ENCODE data around the gene CEP135.

CEP135 gene

DNA sequence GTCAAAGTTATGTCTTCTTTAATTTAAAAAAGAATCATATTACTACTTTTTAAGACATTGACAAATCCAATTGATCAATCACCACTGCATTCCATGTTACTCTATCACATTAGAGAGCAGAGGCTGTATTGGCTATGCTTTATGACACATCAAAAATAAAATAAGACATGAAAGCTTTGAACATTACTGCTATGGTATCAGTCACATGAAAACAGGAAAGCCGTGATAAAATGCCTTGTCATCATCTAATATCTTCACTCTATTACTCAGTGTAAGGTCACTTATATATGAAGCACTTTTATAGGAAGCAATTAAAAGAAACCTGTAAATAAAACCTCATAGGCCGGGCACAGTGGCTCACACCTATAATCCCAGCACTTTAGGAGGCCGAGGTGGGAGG lies 27.7 kb upstream of the CEP135 start:
- H3K27me3 ChIP-seq (ENCODE audit: insufficient read depth, low read length, poor library complexity): no peaks in the 10 kb centered on the region
- no peak overlapping the region for H3K9ac ChIP-seq (ENCODE audit: low read depth, low read length)
- H4K20me1 ChIP-seq (ENCODE audit: insufficient read depth, low read length): no peaks in the 10 kb centered on the region
- no peak overlapping the region for H3K27ac ChIP-seq (ENCODE audit: low read length)
- DNase-seq (no peak), ATAC-seq (ENCODE audit: insufficient read depth, low read depth) (no peak)
- no peak overlapping the region for H2AFZ ChIP-seq (ENCODE audit: low read depth, low read length)
- H3K4me2 ChIP-seq (ENCODE audit: insufficient read depth, low read length): no peak overlapping the region
- no peaks in the 10 kb centered on the region for H3K36me3 ChIP-seq (ENCODE audit: insufficient read depth, low read length)
- no peaks in the 10 kb centered on the region for H3K9me3 ChIP-seq (ENCODE audit: insufficient read depth, low read length, severe bottlenecking)
- TF ChIP-seq, protein P1, sequence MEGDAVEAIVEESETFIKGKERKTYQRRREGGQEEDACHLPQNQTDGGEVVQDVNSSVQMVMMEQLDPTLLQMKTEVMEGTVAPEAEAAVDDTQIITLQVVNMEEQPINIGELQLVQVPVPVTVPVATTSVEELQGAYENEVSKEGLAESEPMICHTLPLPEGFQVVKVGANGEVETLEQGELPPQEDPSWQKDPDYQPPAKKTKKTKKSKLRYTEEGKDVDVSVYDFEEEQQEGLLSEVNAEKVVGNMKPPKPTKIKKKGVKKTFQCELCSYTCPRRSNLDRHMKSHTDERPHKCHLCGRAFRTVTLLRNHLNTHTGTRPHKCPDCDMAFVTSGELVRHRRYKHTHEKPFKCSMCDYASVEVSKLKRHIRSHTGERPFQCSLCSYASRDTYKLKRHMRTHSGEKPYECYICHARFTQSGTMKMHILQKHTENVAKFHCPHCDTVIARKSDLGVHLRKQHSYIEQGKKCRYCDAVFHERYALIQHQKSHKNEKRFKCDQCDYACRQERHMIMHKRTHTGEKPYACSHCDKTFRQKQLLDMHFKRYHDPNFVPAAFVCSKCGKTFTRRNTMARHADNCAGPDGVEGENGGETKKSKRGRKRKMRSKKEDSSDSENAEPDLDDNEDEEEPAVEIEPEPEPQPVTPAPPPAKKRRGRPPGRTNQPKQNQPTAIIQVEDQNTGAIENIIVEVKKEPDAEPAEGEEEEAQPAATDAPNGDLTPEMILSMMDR (IDR thresholded peaks at IDR 0.05; ENCODE audit: borderline replicate concordance, extremely low read depth, low read length, poor library complexity, severe bottlenecking): no peak
- no peaks in the 10 kb centered on the region for H3K79me2 ChIP-seq (ENCODE audit: insufficient read depth, low read length)
- H3K4me3 ChIP-seq (ENCODE audit: low read depth in 1 of 2, low read length in 2 of 2): no peak overlapping the region
- no peaks in the 10 kb centered on the region for H3K4me1 ChIP-seq (ENCODE audit: insufficient read depth, low read length)

DNA sequence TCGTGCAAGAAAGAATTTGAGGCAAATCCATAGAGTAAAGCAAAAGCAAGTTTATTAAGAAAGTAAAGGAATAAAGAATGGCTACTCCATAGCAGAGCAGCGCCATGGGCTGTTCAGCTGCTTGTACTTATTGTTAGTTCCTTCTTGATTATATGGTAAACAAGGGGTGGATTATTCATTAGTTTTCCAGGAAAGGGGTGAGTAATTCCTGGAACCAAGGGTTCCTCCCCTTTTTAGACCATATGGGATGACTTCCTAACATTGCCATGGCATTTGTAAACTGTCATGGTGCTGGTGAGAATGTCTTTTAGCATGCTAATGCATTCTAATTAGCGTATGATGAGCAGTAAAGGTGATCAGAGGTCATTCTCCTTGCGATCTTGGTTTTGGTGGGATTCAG lies 23.5 kb upstream of the CEP135 start:
- H3K9me3 ChIP-seq (ENCODE audit: insufficient read depth, low read length, severe bottlenecking): no peaks in the 10 kb centered on the region
- H3K79me2 ChIP-seq (ENCODE audit: insufficient read depth, low read length): no peaks in the 10 kb centered on the region
- H4K20me1 ChIP-seq (ENCODE audit: insufficient read depth, low read length): no peaks in the 10 kb centered on the region
- no peaks in the 10 kb centered on the region for H3K4me1 ChIP-seq (ENCODE audit: insufficient read depth, low read length)
- ATAC-seq (ENCODE audit: insufficient read depth, low read depth): no peak
- H3K27me3 ChIP-seq (ENCODE audit: insufficient read depth, low read length, poor library complexity): no peaks in the 10 kb centered on the region
- no peak overlapping the region for H3K4me2 ChIP-seq (ENCODE audit: insufficient read depth, low read length)
- TF ChIP-seq EZH2 (IDR thresholded peaks at IDR 0.05; ENCODE audit: borderline replicate concordance, low read depth, low read length, severe bottlenecking): no peak
- TF ChIP-seq, protein P1 (IDR thresholded peaks at IDR 0.05; ENCODE audit: borderline replicate concordance, extremely low read depth, low read length, poor library complexity, severe bottlenecking): no peak
- H3K36me3 ChIP-seq (ENCODE audit: insufficient read depth, low read length): no peaks in the 10 kb centered on the region
- H3K9ac ChIP-seq (ENCODE audit: low read depth, low read length): no peak overlapping the region
- DNase-seq: no peak
- no peak overlapping the region for H3K4me3 ChIP-seq (ENCODE audit: low read depth in 1 of 2, low read length in 2 of 2)
- no peak overlapping the region for H2AFZ ChIP-seq (ENCODE audit: low read depth, low read length)
- H3K27ac ChIP-seq (ENCODE audit: low read length): no peak overlapping the region

DNA sequence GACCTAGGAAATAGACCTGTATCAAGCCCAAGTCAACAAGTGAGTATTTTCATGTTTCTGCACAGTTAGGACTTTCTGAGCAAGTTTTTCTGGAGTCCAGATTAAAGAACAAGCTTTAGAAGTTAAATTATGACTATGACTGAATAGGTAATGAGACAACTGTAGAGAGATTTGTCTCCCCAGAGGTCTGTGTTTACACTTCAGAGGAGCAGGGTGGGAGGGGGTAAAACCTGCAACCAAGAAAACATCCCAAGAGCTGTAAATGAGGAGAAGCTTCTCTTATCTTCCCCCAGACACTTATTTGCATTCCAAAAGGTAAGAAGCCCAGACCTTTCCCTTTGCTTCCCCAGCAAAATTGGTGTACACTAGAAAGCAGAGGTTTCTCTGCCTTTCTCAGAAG lies 22.1 kb upstream of the CEP135 start:
- no peak overlapping the region for H3K4me3 ChIP-seq (ENCODE audit: low read depth in 1 of 2, low read length in 2 of 2)
- no peak overlapping the region for H3K27ac ChIP-seq (ENCODE audit: low read length)
- H3K36me3 ChIP-seq (ENCODE audit: insufficient read depth, low read length): no peaks in the 10 kb centered on the region
- no peaks in the 10 kb centered on the region for H3K79me2 ChIP-seq (ENCODE audit: insufficient read depth, low read length)
- no peaks in the 10 kb centered on the region for H3K9me3 ChIP-seq (ENCODE audit: insufficient read depth, low read length, severe bottlenecking)
- no peak for DNase-seq
- TF ChIP-seq, protein P1 (IDR thresholded peaks at IDR 0.05; ENCODE audit: borderline replicate concordance, extremely low read depth, low read length, poor library complexity, severe bottlenecking): no peak
- TF ChIP-seq EZH2 (IDR thresholded peaks at IDR 0.05; ENCODE audit: borderline replicate concordance, low read depth, low read length, severe bottlenecking): no peak
- no peaks in the 10 kb centered on the region for H4K20me1 ChIP-seq (ENCODE audit: insufficient read depth, low read length)
- H3K27me3 ChIP-seq (ENCODE audit: insufficient read depth, low read length, poor library complexity): no peaks in the 10 kb centered on the region
- H3K9ac ChIP-seq (ENCODE audit: low read depth, low read length): no peak overlapping the region
- no peak overlapping the region for H2AFZ ChIP-seq (ENCODE audit: low read depth, low read length)
- no peak for ATAC-seq (ENCODE audit: insufficient read depth, low read depth)
- no peak overlapping the region for H3K4me2 ChIP-seq (ENCODE audit: insufficient read depth, low read length)
- H3K4me1 ChIP-seq (ENCODE audit: insufficient read depth, low read length): no peaks in the 10 kb centered on the region

DNA sequence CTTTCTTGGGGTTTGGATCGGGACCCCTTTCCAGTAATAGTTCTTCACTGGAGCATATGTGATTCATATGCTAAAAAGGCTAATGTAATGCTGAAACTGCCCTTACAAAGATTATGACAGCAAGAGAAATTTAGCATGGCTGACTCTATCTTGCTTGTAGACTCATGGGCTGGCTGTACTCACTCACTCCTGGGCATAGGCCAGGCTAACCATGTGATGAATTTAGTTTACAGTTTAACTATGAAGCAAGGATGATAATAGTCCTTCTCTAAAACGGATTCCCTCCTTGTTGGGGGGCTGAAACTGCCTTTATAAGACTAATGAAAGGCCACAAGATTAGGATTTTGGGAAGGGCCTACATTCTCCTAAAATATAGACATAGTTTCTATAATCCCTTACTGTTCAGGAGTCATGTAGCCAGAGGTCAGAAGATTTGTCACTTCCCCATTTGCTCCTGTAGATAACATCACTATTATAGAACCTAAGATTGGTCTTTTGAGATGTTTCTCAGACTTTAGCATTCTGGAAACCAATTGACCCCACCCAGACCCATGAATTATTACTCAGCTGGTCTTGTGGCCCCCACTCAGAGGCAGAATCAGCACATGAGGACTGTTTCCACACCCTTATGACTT lies 20.8 kb upstream of the CEP135 start:
- no peak overlapping the region for H3K9ac ChIP-seq (ENCODE audit: low read depth, low read length)
- TF ChIP-seq EZH2 (IDR thresholded peaks at IDR 0.05; ENCODE audit: borderline replicate concordance, low read depth, low read length, severe bottlenecking): no peak
- TF ChIP-seq, protein P1 (IDR thresholded peaks at IDR 0.05; ENCODE audit: borderline replicate concordance, extremely low read depth, low read length, poor library complexity, severe bottlenecking): no peak
- no peak for ATAC-seq (ENCODE audit: insufficient read depth, low read depth)
- no peaks in the 10 kb centered on the region for H3K4me1 ChIP-seq (ENCODE audit: insufficient read depth, low read length)
- DNase-seq: no peak
- H3K4me2 ChIP-seq (ENCODE audit: insufficient read depth, low read length): no peak overlapping the region
- no peaks in the 10 kb centered on the region for H3K36me3 ChIP-seq (ENCODE audit: insufficient read depth, low read length)
- H2AFZ ChIP-seq (ENCODE audit: low read depth, low read length): no peak overlapping the region
- no peaks in the 10 kb centered on the region for H3K9me3 ChIP-seq (ENCODE audit: insufficient read depth, low read length, severe bottlenecking)
- H3K4me3 ChIP-seq (ENCODE audit: low read depth in 1 of 2, low read length in 2 of 2): no peak overlapping the region
- no peak overlapping the region for H3K27ac ChIP-seq (ENCODE audit: low read length)
- no peaks in the 10 kb centered on the region for H4K20me1 ChIP-seq (ENCODE audit: insufficient read depth, low read length)
- no peaks in the 10 kb centered on the region for H3K79me2 ChIP-seq (ENCODE audit: insufficient read depth, low read length)
- no peaks in the 10 kb centered on the region for H3K27me3 ChIP-seq (ENCODE audit: insufficient read depth, low read length, poor library complexity)
